Smooth muscle cell (in vitro differentiated cells): ENCODE results near the gene ZNF844. TPM values are rescaled to one million over a fixed set of nuclear protein-coding genes. Genes with fewer than 3 reads are reported as not detected.
A peak's percentile ranks its signal among the peaks of the same experiment; 100 is the strongest.

Experiments
- DNase-seq: peaks from one replicate; lab custom pipeline; 2025; ENCODE audit not compliant: unreplicated experiment; lab: John Stamatoyannopoulos, UW
- H2AFZ ChIP-seq: fragments of 200-600 bp; sonication (generic); 2 replicates; pipeline ENCODE4 v1.6.0; 2016; ENCODE audit warnings: antibody characterized with exemption, low read depth, mild to moderate bottlenecking
- H3F3A ChIP-seq: fragments of 200-600 bp; sonication (generic); 2 replicates; pipeline ENCODE4 v1.6.0; 2017; ENCODE audit warnings: antibody characterized with exemption, low read depth
- H3K27ac ChIP-seq: fragments of 200-600 bp; sonication (generic); 2 replicates; pipeline ENCODE4 v1.5.1; 2016; ENCODE audit warnings: low read depth, mild to moderate bottlenecking
- H3K27me3 ChIP-seq: fragments of 200-600 bp; sonication (generic); 2 replicates; pipeline ENCODE4 v1.6.1; 2016; ENCODE audit warnings: low read depth, mild to moderate bottlenecking
- H3K36me3 ChIP-seq: fragments of 200-600 bp; sonication (generic); 2 replicates; pipeline ENCODE4 v1.5.1; 2016; ENCODE audit warnings: low read depth
- H3K4me1 ChIP-seq: fragments of 200-600 bp; sonication (generic); 2 replicates; pipeline ENCODE4 v1.5.1; 2016; ENCODE audit warnings: low read depth
- H3K4me2 ChIP-seq: fragments of 200-600 bp; sonication (generic); 2 replicates; pipeline ENCODE4 v1.6.0; 2016; ENCODE audit warnings: mild to moderate bottlenecking
- H3K4me3 ChIP-seq: fragments of 200-600 bp; sonication (generic); 2 replicates; pipeline ENCODE4 v1.5.1; 2016; ENCODE audit warnings: mild to moderate bottlenecking
- H3K79me2 ChIP-seq: fragments of 200-600 bp; sonication (generic); 2 replicates; pipeline ENCODE4 v1.6.0; 2016; ENCODE audit warnings: low read depth, mild to moderate bottlenecking
- H3K9ac ChIP-seq: fragments of 200-600 bp; sonication (generic); 2 replicates; pipeline ENCODE4 v1.6.0; 2016; ENCODE audit warnings: low read depth
- H3K9me3 ChIP-seq: fragments of 200-600 bp; sonication (generic); replicated peaks from 2 replicates; pipeline ENCODE4 v1.5.1; 2016; ENCODE audit warnings: low read depth
- H4K20me1 ChIP-seq: fragments of 200-600 bp; sonication (generic); 2 replicates; pipeline ENCODE4 v1.6.0; 2016; ENCODE audit warnings: low read depth
- WGBS: methylation state at CpG from one replicate; pipeline ENCODE4 v1.1.7; 2016; ENCODE audit warnings: low lambda C conversion rate; 5-methylcytosine and 5-hydroxymethylcytosine counted together
- polyA plus RNA-seq: library from polyadenylated mRNA; unstranded; fragments of >200 nt; fragmentation: Nextera tagmentation; extraction: Ambion mirVana; gene quantifications from 2 replicates; pipeline ENCODE4 v1.2.1, GENCODE V29; 2016
- total RNA-seq: library from RNA; depleted of rRNA; stranded (reverse); fragments of >200 nt; gene quantifications from 2 replicates; pipeline ENCODE4 v1.2.3, GENCODE V29; 2014
- TF ChIP-seq, protein P1 (sequence below): fragments of 200-600 bp; sonication (generic); IDR thresholded peaks from 2 replicates; pipeline ENCODE4 v1.5.1; 2017; ENCODE audit warnings: borderline replicate concordance, mild to moderate bottlenecking, antibody characterized with exemption; ENCODE audit not compliant: insufficient read depth, poor library complexity, severe bottlenecking

The ZNF844 gene
- total and polyA plus RNA-seq, 2 experiments from 2014 or later = 1.9 to 4.4 TPM

DNA sequence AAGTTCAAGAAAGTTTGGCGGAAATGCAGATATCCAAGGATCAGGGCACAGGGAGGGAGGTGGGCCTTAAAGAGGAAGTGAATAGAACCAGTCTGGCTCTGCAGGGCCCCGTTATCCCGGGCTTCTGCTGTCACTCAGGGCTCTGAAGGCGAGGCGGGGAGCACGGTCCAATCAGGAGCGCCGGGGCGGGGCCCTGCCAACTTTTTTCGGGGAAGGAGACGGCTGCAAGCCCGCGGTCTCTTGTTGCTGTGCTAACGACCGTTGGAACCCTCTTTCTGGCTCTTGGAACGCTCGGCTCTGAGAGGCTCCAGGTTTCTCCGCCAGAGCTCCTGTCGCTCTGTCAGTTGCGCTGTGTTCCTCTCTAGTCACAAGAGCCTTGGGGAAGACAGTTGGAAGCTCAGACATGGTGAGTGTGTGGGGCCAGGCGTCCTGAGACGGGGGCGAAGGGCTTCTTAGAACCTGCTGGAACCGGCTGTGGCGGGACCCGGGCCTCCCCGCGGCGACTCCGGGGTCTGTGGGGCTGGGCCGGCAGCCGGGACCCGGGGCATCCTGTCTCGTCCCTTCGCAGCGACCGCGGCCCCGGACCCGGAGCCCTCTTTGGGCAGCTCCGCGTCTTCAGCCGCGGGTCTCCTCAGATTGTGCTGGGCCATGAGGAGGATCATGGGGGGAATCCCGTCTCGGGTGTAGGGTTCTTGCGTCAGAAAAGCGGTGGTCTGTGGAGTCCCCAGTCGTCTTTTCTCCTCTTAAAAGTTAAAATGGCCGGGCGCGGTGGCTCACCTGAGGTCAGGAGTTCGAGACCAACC is 27.7 kb downstream of the ZNF844 start:
- DNase-seq = peak; percentile 42
- H3K27me3 ChIP-seq = no peaks in the 10 kb centered on the region
- H3K9ac ChIP-seq = peak overlapping the region; percentile 60
- H2AFZ ChIP-seq = peak overlapping the region; percentile 84
- peaks cover 4% of the 10 kb centered on the region for H3K4me1 ChIP-seq
- no peaks in the 10 kb centered on the region for H4K20me1 ChIP-seq
- WGBS = 2% methylated on average over 51 of the region's 53 CpGs
- H3K27ac ChIP-seq = peak overlapping the region; percentile 47
- TF ChIP-seq, protein P1, sequence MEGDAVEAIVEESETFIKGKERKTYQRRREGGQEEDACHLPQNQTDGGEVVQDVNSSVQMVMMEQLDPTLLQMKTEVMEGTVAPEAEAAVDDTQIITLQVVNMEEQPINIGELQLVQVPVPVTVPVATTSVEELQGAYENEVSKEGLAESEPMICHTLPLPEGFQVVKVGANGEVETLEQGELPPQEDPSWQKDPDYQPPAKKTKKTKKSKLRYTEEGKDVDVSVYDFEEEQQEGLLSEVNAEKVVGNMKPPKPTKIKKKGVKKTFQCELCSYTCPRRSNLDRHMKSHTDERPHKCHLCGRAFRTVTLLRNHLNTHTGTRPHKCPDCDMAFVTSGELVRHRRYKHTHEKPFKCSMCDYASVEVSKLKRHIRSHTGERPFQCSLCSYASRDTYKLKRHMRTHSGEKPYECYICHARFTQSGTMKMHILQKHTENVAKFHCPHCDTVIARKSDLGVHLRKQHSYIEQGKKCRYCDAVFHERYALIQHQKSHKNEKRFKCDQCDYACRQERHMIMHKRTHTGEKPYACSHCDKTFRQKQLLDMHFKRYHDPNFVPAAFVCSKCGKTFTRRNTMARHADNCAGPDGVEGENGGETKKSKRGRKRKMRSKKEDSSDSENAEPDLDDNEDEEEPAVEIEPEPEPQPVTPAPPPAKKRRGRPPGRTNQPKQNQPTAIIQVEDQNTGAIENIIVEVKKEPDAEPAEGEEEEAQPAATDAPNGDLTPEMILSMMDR = no peak
- no peaks in the 10 kb centered on the region for H3F3A ChIP-seq
- peak overlapping the region; percentile 62 for H3K4me3 ChIP-seq
- peaks cover 19% of the 10 kb centered on the region for H3K79me2 ChIP-seq
- peak overlapping the region; percentile 83 for H3K4me2 ChIP-seq
- H3K36me3 ChIP-seq = peaks cover 4% of the 10 kb centered on the region
- H3K9me3 ChIP-seq = no peaks in the 10 kb centered on the region

DNA sequence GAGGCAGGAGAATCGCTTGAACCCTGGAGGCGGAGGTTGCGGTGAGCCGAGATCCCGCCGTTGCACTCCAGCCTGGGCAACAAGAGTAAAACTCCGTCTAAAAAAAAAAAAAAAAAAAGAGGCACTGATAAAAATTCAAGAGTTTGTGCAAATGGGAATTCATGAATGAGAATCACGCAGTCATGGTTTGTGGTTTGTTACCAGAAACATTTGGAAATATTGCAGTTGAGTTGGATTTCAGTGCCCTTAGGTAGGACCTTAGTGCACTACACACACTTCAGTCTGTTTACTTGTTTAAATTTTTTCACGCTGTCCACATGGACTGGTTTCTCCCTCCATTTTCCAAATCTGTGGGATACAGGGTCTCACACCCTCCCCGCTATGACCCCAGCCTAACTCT is 28.4 kb downstream of the ZNF844 start:
- WGBS = 35% methylated on average over 10 of the region's 10 CpGs
- Histone ChIP-seq H3K4me2 (peak overlapping the region; percentile 83), H3K4me1 (peaks cover 4% of the 10 kb centered on the region), H3K27me3 (no peaks in the 10 kb centered on the region), H3K27ac (peak overlapping the region; percentile 47), H3K9me3 (no peaks in the 10 kb centered on the region), H3K36me3 (peaks cover 8% of the 10 kb centered on the region), H3K9ac (peak overlapping the region; percentile 60), H3F3A (no peaks in the 10 kb centered on the region), H4K20me1 (no peaks in the 10 kb centered on the region), H3K4me3 (peak overlapping the region; percentile 62), H2AFZ (peak overlapping the region; percentile 84), H3K79me2 (peaks cover 21% of the 10 kb centered on the region)
- TF ChIP-seq, protein P1 = no peak
- DNase-seq = no peak

DNA sequence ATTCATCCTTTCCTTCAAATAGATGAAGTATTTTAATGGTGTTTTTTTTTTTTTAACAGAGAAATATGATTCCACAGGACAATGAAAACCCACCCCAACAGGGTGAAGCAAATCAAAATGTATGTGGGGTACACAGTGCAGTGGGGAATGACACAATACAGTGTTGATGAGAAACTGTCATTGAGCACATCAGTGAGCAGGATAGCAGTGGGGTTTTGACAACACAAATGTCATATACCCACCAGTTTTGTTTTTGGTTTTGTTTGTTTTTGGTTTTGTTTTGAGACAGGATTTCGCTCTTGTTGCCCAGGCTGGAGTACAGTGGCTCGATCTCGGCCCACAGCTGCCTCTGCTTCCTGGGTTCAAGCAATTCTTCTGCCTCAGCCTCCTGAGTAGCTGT is 29.2 kb downstream of the ZNF844 start:
- H3K4me2 ChIP-seq = no peak overlapping the region
- peaks cover 11% of the 10 kb centered on the region for H3K36me3 ChIP-seq
- no peaks in the 10 kb centered on the region for H3K27me3 ChIP-seq
- H3K9ac ChIP-seq = no peak overlapping the region
- TF ChIP-seq, protein P1 = no peak
- H2AFZ ChIP-seq = no peak overlapping the region
- H4K20me1 ChIP-seq = no peaks in the 10 kb centered on the region
- no peak for DNase-seq
- no peak overlapping the region for H3K27ac ChIP-seq
- H3K9me3 ChIP-seq = no peaks in the 10 kb centered on the region
- H3K4me3 ChIP-seq = no peak overlapping the region
- H3F3A ChIP-seq = no peaks in the 10 kb centered on the region
- peaks cover 4% of the 10 kb centered on the region for H3K4me1 ChIP-seq
- whole genome bisulfite sequencing = 96% methylated on average over 3 of the region's 3 CpGs
- peaks cover 21% of the 10 kb centered on the region for H3K79me2 ChIP-seq
